HCT116 (cell line): ENCODE data around the gene CERS6. TPM values are rescaled to one million over a fixed set of nuclear protein-coding genes. Genes with fewer than 3 reads are reported as not detected.

Source experiments
- ATAC-seq: fragments of 200-7000 bp; cut with Tn5 transposase; 2 replicates; pipeline ENCODE4 v1.9.1; 2020; ENCODE audit warnings: mild to moderate bottlenecking, moderate library complexity
- BruUV-seq: library from RNA; stranded (reverse); fragments of 400-500 nt; replicated peaks from 2 replicates; lab custom pipeline; 2021; lab: Mats Ljungman, UMichigan
- CTCF ChIA-PET: fragments of 300-600 bp; sonication (Branson Sonifier 250); formaldehyde crosslinking; loops from one replicate; lab custom pipeline; 2021; ENCODE audit warnings: antibody characterized with exemption; lab: Charles Lee
- POLR2A ChIA-PET: fragments of 300-600, 350-600 bp; sonication (Branson Sonifier 250); formaldehyde crosslinking; loops from one replicate; lab custom pipeline; 2021; ENCODE audit warnings: antibody characterized with exemption; lab: Charles Lee
- RAD21 ChIA-PET, 2 experiments: fragments of 300-600 bp; sonication (Branson Sonifier 250); formaldehyde crosslinking; loops; one replicate each; lab custom pipeline; 2023; ENCODE audit warnings: low total read pairs in 2 of 2; ENCODE audit not compliant: uncharacterized antibody in 2 of 2, unreplicated experiment in 2 of 2, low non-redundant PET in 1 of 2; lab: Charles Lee
- DNase-seq: peaks from one replicate; pipeline ENCODE4 v3.0.0-alpha.2; 2010; ENCODE audit warnings: low read depth, low spot score
- H2AFZ ChIP-seq: fragments of 200-600 bp; shearing (Covaris generic), sonication (generic); 2 replicates; pipeline ENCODE4 v1.6.1; 2017; ENCODE audit warnings: low read depth, mixed run types, mixed read lengths, antibody characterized with exemption, low read length; ENCODE audit not compliant: poor library complexity, severe bottlenecking
- H3K27ac ChIP-seq: 2 replicates; pipeline ENCODE4 v1.5.1; 2012; ENCODE audit warnings: low read depth, low read length
- H3K27me3 ChIP-seq: fragments of 200-600 bp; sonication (generic); 2 replicates; pipeline ENCODE4 v1.6.1; 2016; ENCODE audit warnings: mixed run types, low read length, mixed read lengths; ENCODE audit not compliant: insufficient read depth
- H3K36me3 ChIP-seq, 2 experiments: fragments of 200-500 bp in 1 of 2; fragments of 200-600 bp in 1 of 2; sonication (Bioruptor generic) in 1 of 2; sonication (generic) in 1 of 2; 2 replicates each; pipeline versions ENCODE4 v1.5.1 to v1.6.1; 2014 to 2016; ENCODE audit warnings: low read length in 2 of 2, inconsistent platforms in 1 of 2, mixed read lengths in 1 of 2, mixed run types in 1 of 2; ENCODE audit not compliant: insufficient read depth in 2 of 2, control insufficient read depth in 1 of 2
- H3K4me1 ChIP-seq, 2 experiments: fragments of 200-600 bp in 1 of 2; sonication (generic) in 1 of 2; 2 replicates each; pipeline versions ENCODE4 v1.5.1 to v1.6.1; 2012 to 2017; ENCODE audit warnings: low read length in 2 of 2, inconsistent platforms in 1 of 2, mild to moderate bottlenecking in 1 of 2, mixed read lengths in 1 of 2, mixed run types in 1 of 2, moderate library complexity in 1 of 2; ENCODE audit not compliant: insufficient read depth in 2 of 2, control insufficient read depth in 1 of 2
- H3K4me2 ChIP-seq: fragments of 200-600 bp; sonication (generic); 2 replicates; pipeline ENCODE4 v1.6.1; 2017; ENCODE audit warnings: mixed run types, low read length, mixed read lengths
- H3K4me3 ChIP-seq, 2 experiments: fragments of 200-600 bp in 1 of 2; sonication (generic) in 1 of 2; replicated peaks in 1 of 2; 2 replicates each; pipeline ENCODE4 v1.5.1; 2011 to 2016; ENCODE audit warnings: low read length in 2 of 2, control low read depth in 1 of 2, low read depth in 1 of 2, mild to moderate bottlenecking in 1 of 2, mixed read lengths in 1 of 2, mixed run types in 1 of 2
- H3K79me2 ChIP-seq: fragments of 200-600 bp; sonication (generic); 2 replicates; pipeline ENCODE4 v1.6.1; 2017; ENCODE audit warnings: mild to moderate bottlenecking, mixed run types, low read length, moderate library complexity, mixed read lengths; ENCODE audit not compliant: insufficient read depth
- H3K9ac ChIP-seq: fragments of 200-600 bp; sonication (generic); 2 replicates; pipeline ENCODE4 v1.6.1; 2016; ENCODE audit warnings: low read length, mixed read lengths
- H3K9me2 ChIP-seq: fragments of 200-600 bp; sonication (generic), shearing (Covaris generic); 2 replicates; pipeline ENCODE4 v1.6.1; 2017; ENCODE audit warnings: mixed run types, mild to moderate bottlenecking, moderate library complexity; ENCODE audit not compliant: insufficient read depth
- H3K9me3 ChIP-seq, 2 experiments: fragments of 200-500 bp in 1 of 2; fragments of 200-600 bp in 1 of 2; sonication (Bioruptor generic) in 1 of 2; sonication (generic) in 1 of 2; 2 replicates each; pipeline ENCODE4 v1.6.1; 2014 to 2017; ENCODE audit warnings: low read length in 2 of 2, mixed read lengths in 2 of 2, inconsistent platforms in 1 of 2, low read depth in 1 of 2, mild to moderate bottlenecking in 1 of 2, mixed run types in 1 of 2, moderate library complexity in 1 of 2; ENCODE audit not compliant: control insufficient read depth in 1 of 2, insufficient read depth in 1 of 2
- H4K20me1 ChIP-seq: fragments of 200-600 bp; sonication (generic), shearing (Covaris generic); 2 replicates; pipeline ENCODE4 v1.6.1; 2017; ENCODE audit warnings: mixed run types, mild to moderate bottlenecking, moderate library complexity; ENCODE audit not compliant: insufficient read depth
- ATF3 ChIP-seq: IDR thresholded peaks from 2 replicates; pipeline ENCODE4 v1.6.1; 2012
- CBX3 ChIP-seq: IDR thresholded peaks from 2 replicates; pipeline ENCODE4 v1.6.1; 2012; ENCODE audit warnings: low read depth
- CEBPB ChIP-seq: IDR thresholded peaks from 2 replicates; pipeline ENCODE4 v1.6.1; 2012; ENCODE audit warnings: low read depth
- CTCF ChIP-seq, 3 experiments: fragments of 200-600 bp in 1 of 3; sonication (generic) in 1 of 3; IDR thresholded peaks in 2 of 3; conservative IDR thresholded peaks in 1 of 3; 2 replicates each; pipeline ENCODE4 v1.5.1; 2012 to 2017; ENCODE audit warnings: low read depth in 2 of 3, low read length in 2 of 3, antibody characterized with exemption in 1 of 3, borderline replicate concordance in 1 of 3, control low read depth in 1 of 3, mild to moderate bottlenecking in 1 of 3, mixed read lengths in 1 of 3, mixed run types in 1 of 3, moderate library complexity in 1 of 3; ENCODE audit not compliant: insufficient read depth in 1 of 3
- EGR1 ChIP-seq: IDR thresholded peaks from 2 replicates; pipeline ENCODE4 v1.6.1; 2012; ENCODE audit warnings: low read depth
- ELF1 ChIP-seq: IDR thresholded peaks from 2 replicates; pipeline ENCODE4 v1.6.1; 2012; ENCODE audit warnings: low read depth, borderline replicate concordance
- EZH2 ChIP-seq: fragments of 200-600 bp; sonication (generic); IDR thresholded peaks from 2 replicates; pipeline ENCODE4 v1.6.1; 2017; ENCODE audit warnings: antibody characterized with exemption, mixed run types
- FOSL1 ChIP-seq: IDR thresholded peaks from 2 replicates; pipeline ENCODE4 v1.6.1; 2012; ENCODE audit warnings: low read depth
- JUND ChIP-seq: IDR thresholded peaks from 2 replicates; pipeline ENCODE4 v1.6.1; 2012
- MAX ChIP-seq: IDR thresholded peaks from 2 replicates; pipeline ENCODE4 v1.6.1; 2012
- POLR2A ChIP-seq: IDR thresholded peaks from 2 replicates; pipeline ENCODE4 v1.7.0; 2011; ENCODE audit warnings: borderline replicate concordance; ENCODE audit not compliant: insufficient read depth, insufficient read length; ENCODE audit errors: extremely low read depth
- POLR2AphosphoS5 ChIP-seq: IDR thresholded peaks from 2 replicates; pipeline ENCODE4 v1.6.1; 2011; ENCODE audit warnings: mild to moderate bottlenecking, low read depth, low read length, moderate library complexity
- RAD21 ChIP-seq: IDR thresholded peaks from 2 replicates; pipeline ENCODE4 v1.6.1; 2012; ENCODE audit warnings: low read depth, mild to moderate bottlenecking
- SP1 ChIP-seq: IDR thresholded peaks from 2 replicates; pipeline ENCODE4 v1.6.1; 2012; ENCODE audit warnings: low read depth
- SRF ChIP-seq: IDR thresholded peaks from 2 replicates; pipeline ENCODE4 v1.6.1; 2012; ENCODE audit warnings: low read depth
- ZBTB33 ChIP-seq: IDR thresholded peaks from 2 replicates; pipeline ENCODE4 v1.6.1; 2011; ENCODE audit warnings: mild to moderate bottlenecking, low read length, moderate library complexity; ENCODE audit not compliant: insufficient replicate concordance; ENCODE audit errors: extremely low read depth
- ZFX ChIP-seq: fragments of 450-650 bp; IDR thresholded peaks from 2 replicates; pipeline ENCODE4 v1.6.1; 2017
- intact Hi-C: fragments of 100-400 bp; cut with micrococcal nuclease; formaldehyde crosslinking; loops from 2 replicates; pipeline ENCODE4 v1.10.0; 2022
- total RNA-seq: library from RNA; stranded (reverse); gene quantifications from one replicate; pipeline ENCODE4 v1.2.1, GENCODE V29; 2021; ENCODE audit not compliant: unreplicated experiment

Gene CERS6
- total RNA-seq, 1 experiment from 2014 or later: 37.0 TPM

GRCh38 chr2:168566974-168567665 is 111.0 kb downstream of the CERS6 start:
- no peaks in the 10 kb centered on the region for H3K36me3 ChIP-seq
- POLR2A ChIA-PET: no interaction called here
- TF ChIP-seq EGR1: no peak
- TF ChIP-seq EZH2: no peak
- TF ChIP-seq ATF3: no peak
- TF ChIP-seq MAX: no peak
- TF ChIP-seq RAD21: no peak
- TF ChIP-seq POLR2A: no peak
- no peak for TF ChIP-seq CEBPB
- TF ChIP-seq ELF1: no peak
- TF ChIP-seq JUND: no peak
- no peak for TF ChIP-seq FOSL1
- no peak for TF ChIP-seq SRF
- TF ChIP-seq CBX3: no peak
- no peak for TF ChIP-seq SP1
- no peak for TF ChIP-seq ZBTB33
- no peak for TF ChIP-seq ZFX
- no peak for TF ChIP-seq CTCF (IDR thresholded peaks at IDR 0.05 in 2 of 3, conservative IDR thresholded peaks at IDR 0.05 in 1 of 3; ENCODE audit: borderline replicate concordance in 1 of 3, insufficient read depth in 1 of 3, low read depth in 2 of 3, low read length in 2 of 3)
- no peak for TF ChIP-seq POLR2AphosphoS5
- H3K79me2 ChIP-seq: peaks cover 13% of the 10 kb centered on the region
- RAD21 ChIA-PET: no interaction called here
- H3K9me2 ChIP-seq: no peaks in the 10 kb centered on the region
- CTCF ChIA-PET: no interaction called here
- no peaks in the 10 kb centered on the region for H3K9me3 ChIP-seq
- no peaks in the 10 kb centered on the region for H3K27me3 ChIP-seq
- no peak for DNase-seq
- no peaks in the 10 kb centered on the region for H4K20me1 ChIP-seq
- no peak overlapping the region for H3K4me2 ChIP-seq
- H3K4me3 ChIP-seq: no peak overlapping the region
- H3K27ac ChIP-seq: no peak overlapping the region
- intact Hi-C loops: no loop called here
- no peak for ATAC-seq
- no peak overlapping the region for H3K9ac ChIP-seq
- BruUV-seq: no TSS peak
- no peak overlapping the region for H2AFZ ChIP-seq
- H3K4me1 ChIP-seq: no peaks in the 10 kb centered on the region
